Kidney (tissue), 14 donors: Measurements from ENCODE around the gene RNF135. TPM values are rescaled to one million over a fixed set of nuclear protein-coding genes. Genes with fewer than 3 reads are reported as not detected.
"Not testable (repeated sequence)": the region's sequence is repeated elsewhere in the genome, so short reads cannot be mapped to it uniquely, and the experiment has no call there.

Experiments
- DNase-seq, 5 donors: peaks; one replicate each; pipeline ENCODE4 v3.0.0-alpha.2; 2013 to 2020
- FAIRE-seq: peaks from 2 replicates; lab custom pipeline; 2012; peaks lifted over from hg19 to GRCh38; lab: Jason Lieb, UNC
- H3K27ac ChIP-seq, 2 donors: one replicate each; pipeline ENCODE4 v1.7.0; 2013; ENCODE audit warnings: low read depth in 2 of 2, low read length in 2 of 2, inconsistent platforms in 1 of 2
- H3K27me3 ChIP-seq: one replicate; pipeline ENCODE4 v1.7.1; 2013; ENCODE audit warnings: low read length, inconsistent platforms; ENCODE audit not compliant: control insufficient read depth, insufficient read depth
- H3K36me3 ChIP-seq, 3 donors: one replicate each; pipeline versions ENCODE4 v1.7.0 to v1.7.1; 2013; ENCODE audit warnings: low read length in 3 of 3, control low read depth in 1 of 3, inconsistent platforms in 1 of 3; ENCODE audit not compliant: insufficient read depth in 3 of 3, control insufficient read depth in 2 of 3
- H3K4me1 ChIP-seq, 3 donors: one replicate each; pipeline versions ENCODE4 v1.7.0 to v1.7.1; 2013; ENCODE audit warnings: low read length in 3 of 3, inconsistent platforms in 1 of 3, low read depth in 1 of 3; ENCODE audit not compliant: control insufficient read depth in 2 of 3, insufficient read depth in 2 of 3
- H3K4me3 ChIP-seq, 3 donors: one replicate each; pipeline versions ENCODE4 v1.7.0 to v1.8.1; 2013; ENCODE audit warnings: low read length in 3 of 3, control low read depth in 1 of 3, inconsistent platforms in 1 of 3
- H3K9ac ChIP-seq, 3 donors: one replicate each; pipeline versions ENCODE4 v1.7.0 to v1.7.1; 2013; ENCODE audit warnings: low read length in 3 of 3, control low read depth in 1 of 3, inconsistent platforms in 1 of 3
- H3K9me3 ChIP-seq, 3 donors: one replicate each; pipeline versions ENCODE4 v1.7.0 to v1.7.1; 2013; ENCODE audit warnings: low read length in 3 of 3, control low read depth in 1 of 3, inconsistent platforms in 1 of 3; ENCODE audit not compliant: control insufficient read depth in 2 of 3, insufficient read depth in 1 of 3
- intact Hi-C: fragments of 100-400 bp; cut with DNase I; formaldehyde crosslinking; loops from one replicate; pipeline ENCODE4 v1.11.1; 2022
- polyA plus RNA-seq: library from polyadenylated mRNA; stranded (reverse); fragments of 350-450 nt; fragmentation: Illumina TruSeq; extraction: RNeasy Lipid Tissue Mini Kit (QIAGEN cat#74804); gene quantifications from one replicate; pipeline ENCODE4 v1.2.3, GENCODE V29; 2014; ENCODE audit warnings: low read depth, low replicate concordance; ENCODE audit not compliant: insufficient read depth
- total RNA-seq: library from RNA; stranded (reverse); fragmentation: NEBNext Ultra II Directional; extraction: Animal tissue kit (Norgen Biotek cat#: 25700); gene quantifications from one replicate; pipeline ENCODE4 v1.2.1, GENCODE V29; 2021
- TF ChIP-seq, protein P1 (sequence below): IDR thresholded peaks from 3 replicates; pipeline ENCODE4 v1.5.1; 2012; ENCODE audit warnings: mild to moderate bottlenecking, moderate library complexity, borderline replicate concordance; ENCODE audit not compliant: insufficient read depth; ENCODE audit errors: extremely low read depth
- donor health status: control.
- donor health status: control.
- donor health status: control.
- donor health status: control.
- donor health status: control.
- donor health status: DM: yes; HTN: yes; CAD: no.
- donor health status: Normal renal cell carcinoma (clear cell type).

The RNF135 gene
- total and polyA plus RNA-seq, 2 donors from 2014 or later: 27.8 to 29.8 TPM

DNA sequence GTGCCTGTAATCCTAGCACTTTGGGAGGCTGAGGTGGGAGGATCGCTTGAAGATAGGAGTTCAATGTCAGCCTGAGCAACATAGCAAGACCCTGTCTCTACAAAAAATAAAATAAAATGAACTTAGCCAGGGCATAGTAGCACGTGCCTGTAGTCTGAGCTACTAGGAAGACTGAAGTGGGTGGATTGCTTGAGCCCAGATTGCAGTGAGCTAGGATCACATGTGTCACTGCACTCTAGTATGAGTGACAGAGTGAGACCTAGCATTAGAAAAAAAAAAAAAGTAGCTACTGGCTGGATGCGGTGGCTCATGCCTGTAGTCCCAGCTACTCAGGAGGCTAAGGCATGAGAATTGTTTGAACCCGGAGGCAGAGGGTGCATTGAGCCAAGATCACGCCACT lies 43.1 kb upstream of the RNF135 start:
- H3K36me3 ChIP-seq: no peaks in the 10 kb centered on the region
- H3K4me1 ChIP-seq: no peaks in the 10 kb centered on the region
- no peak overlapping the region for H3K27ac ChIP-seq
- DNase-seq: no peak
- FAIRE-seq: no peak
- H3K27me3 ChIP-seq: peaks cover 3% of the 10 kb centered on the region
- no peak overlapping the region for H3K9ac ChIP-seq
- TF ChIP-seq, protein P1, sequence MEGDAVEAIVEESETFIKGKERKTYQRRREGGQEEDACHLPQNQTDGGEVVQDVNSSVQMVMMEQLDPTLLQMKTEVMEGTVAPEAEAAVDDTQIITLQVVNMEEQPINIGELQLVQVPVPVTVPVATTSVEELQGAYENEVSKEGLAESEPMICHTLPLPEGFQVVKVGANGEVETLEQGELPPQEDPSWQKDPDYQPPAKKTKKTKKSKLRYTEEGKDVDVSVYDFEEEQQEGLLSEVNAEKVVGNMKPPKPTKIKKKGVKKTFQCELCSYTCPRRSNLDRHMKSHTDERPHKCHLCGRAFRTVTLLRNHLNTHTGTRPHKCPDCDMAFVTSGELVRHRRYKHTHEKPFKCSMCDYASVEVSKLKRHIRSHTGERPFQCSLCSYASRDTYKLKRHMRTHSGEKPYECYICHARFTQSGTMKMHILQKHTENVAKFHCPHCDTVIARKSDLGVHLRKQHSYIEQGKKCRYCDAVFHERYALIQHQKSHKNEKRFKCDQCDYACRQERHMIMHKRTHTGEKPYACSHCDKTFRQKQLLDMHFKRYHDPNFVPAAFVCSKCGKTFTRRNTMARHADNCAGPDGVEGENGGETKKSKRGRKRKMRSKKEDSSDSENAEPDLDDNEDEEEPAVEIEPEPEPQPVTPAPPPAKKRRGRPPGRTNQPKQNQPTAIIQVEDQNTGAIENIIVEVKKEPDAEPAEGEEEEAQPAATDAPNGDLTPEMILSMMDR: no peak
- H3K4me3 ChIP-seq: no peak overlapping the region
- intact Hi-C loops: no loop called here
- H3K9me3 ChIP-seq: no peaks in the 10 kb centered on the region

DNA sequence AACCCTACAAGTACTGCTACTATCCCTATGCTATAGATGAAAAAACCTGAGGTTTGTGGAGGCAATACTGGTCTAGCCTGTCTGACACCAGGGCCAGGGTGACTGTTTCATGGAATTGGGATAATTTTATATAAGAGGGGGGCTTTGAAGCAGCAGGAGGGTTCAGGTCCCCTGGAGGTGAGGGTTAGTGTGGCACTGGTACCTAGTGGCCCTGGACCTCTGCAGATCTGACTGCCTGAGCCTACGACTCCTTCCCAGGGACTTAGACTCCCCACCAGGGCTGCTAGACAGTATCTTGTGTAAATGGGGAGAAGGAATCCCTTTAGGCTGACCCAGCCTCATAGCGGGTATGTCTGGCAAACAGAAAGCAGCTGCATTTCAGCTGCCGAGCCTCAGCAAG lies 42.3 kb upstream of the RNF135 start:
- FAIRE-seq (no peak), DNase-seq (no peak)
- Histone ChIP-seq H3K9ac (no peak overlapping the region), H3K4me1 (no peaks in the 10 kb centered on the region), H3K27ac (no peak overlapping the region), H3K4me3 (no peak overlapping the region), H3K27me3 (no peaks in the 10 kb centered on the region), H3K36me3 (no peaks in the 10 kb centered on the region), H3K9me3 (no peaks in the 10 kb centered on the region)
- TF ChIP-seq, protein P1: no peak
- intact Hi-C loops: no loop called here

DNA sequence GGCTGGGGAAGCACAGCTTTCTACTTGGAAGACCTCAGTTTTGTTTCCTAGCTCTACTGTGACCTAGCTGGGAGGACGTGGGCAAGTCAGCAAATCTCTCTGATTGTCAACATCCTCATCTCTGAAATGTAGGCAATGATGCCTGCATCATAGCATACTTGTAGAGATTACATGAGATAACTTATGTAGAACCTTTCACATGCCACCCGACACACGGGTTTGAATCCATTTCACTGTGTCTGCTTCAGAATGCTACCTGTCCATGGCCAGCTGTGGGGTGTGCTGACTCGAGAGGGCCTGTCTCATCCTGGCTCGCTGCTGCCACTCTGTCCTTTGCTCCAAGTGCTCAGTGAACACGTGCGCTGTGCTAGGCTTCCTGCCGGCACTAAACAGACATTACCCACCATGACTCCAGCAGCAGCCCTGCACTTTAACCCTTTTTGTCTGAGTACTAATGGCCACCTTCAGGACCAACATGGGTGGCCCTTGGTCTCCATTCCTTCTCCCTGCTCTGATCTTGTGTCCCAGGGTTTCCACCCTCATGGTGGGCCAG lies 41.7 kb upstream of the RNF135 start:
- no peak for FAIRE-seq
- Histone ChIP-seq H3K4me1 (no peaks in the 10 kb centered on the region), H3K4me3 (no peak overlapping the region), H3K27ac (no peak overlapping the region), H3K9me3 (no peaks in the 10 kb centered on the region), H3K36me3 (peaks cover 0 to 2% (median 0%) of the 10 kb centered on the region in 3 donors), H3K27me3 (no peaks in the 10 kb centered on the region), H3K9ac (no peak overlapping the region)
- intact Hi-C loops: no loop called here
- TF ChIP-seq, protein P1: no peak
- no peak for DNase-seq

DNA sequence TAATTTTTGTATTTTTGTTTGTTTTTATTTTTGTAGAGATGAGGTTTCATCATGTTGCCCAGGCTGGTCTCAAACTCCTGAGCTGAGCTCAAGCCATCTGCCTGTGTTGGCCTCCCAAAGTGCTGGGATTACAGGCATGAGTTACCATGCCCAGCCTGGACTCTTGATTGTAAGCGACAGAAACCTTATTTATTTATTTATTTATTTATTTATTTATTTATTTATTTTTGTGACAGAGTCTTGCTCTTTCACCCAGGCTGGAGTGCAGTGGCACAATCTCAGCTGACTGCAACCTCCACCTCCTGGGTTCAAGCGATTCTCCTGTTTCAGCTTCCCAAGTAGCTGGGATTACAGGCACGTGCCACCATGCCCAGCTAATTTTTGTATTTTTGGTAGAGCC lies 41.0 kb upstream of the RNF135 start:
- H3K4me1 ChIP-seq, FAIRE-seq, intact Hi-C loops, H3K36me3 ChIP-seq, H3K27me3 ChIP-seq, H3K9ac ChIP-seq, H3K4me3 ChIP-seq, H3K27ac ChIP-seq, H3K9me3 ChIP-seq, DNase-seq: not testable (repeated sequence)
